Choroid plexus epithelial cell (primary cell): ENCODE data around the gene NDEL1.
"Not testable (repeated sequence)": the region's sequence is repeated elsewhere in the genome, so short reads cannot be mapped to it uniquely, and the experiment has no call there.

Experiments
- DNase-seq: peaks from one replicate; pipeline ENCODE4 v3.0.0-alpha.2; 2010; ENCODE audit warnings: low read depth
- H3K4me3 ChIP-seq: 2 replicates; pipeline ENCODE4 v1.5.1; 2011; ENCODE audit warnings: low read depth, mild to moderate bottlenecking, control low read depth, low read length, moderate library complexity
- CTCF ChIP-seq: conservative IDR thresholded peaks from 2 replicates; pipeline ENCODE4 v1.5.1; 2011; ENCODE audit warnings: low read depth, mild to moderate bottlenecking, control low read depth, inconsistent platforms, low read length, moderate library complexity

The NDEL1 gene

GRCh38 chr17:8393470-8394231 lies 42.0 kb upstream of the NDEL1 start:
- TF ChIP-seq CTCF, result no peak
- DNase-seq, result no peak
- H3K4me3 ChIP-seq, result no peak overlapping the region

- H3K4me3 ChIP-seq, DNase-seq: not testable (repeated sequence)
These were observed 41.2 kb upstream of the NDEL1 start for GRCh38 chr17:8394497-8394896.

- no peak within 1 kb of the TSS for H3K4me3 ChIP-seq
- no peak for DNase-seq
- TF ChIP-seq CTCF, result no peak
These were observed 38.0 kb upstream of the NDEL1 start, which contains the start of gene RNF222 for GRCh38 chr17:8397636-8398035. Gene RNF222 (minus strand): TSS chr17:8397827. CDS start chr17:8393461, 4,366 bp downstream.

GRCh38 chr17:8398980-8399379 lies 36.7 kb upstream of the NDEL1 start:
- DNase-seq, result no peak
- TF ChIP-seq CTCF, result no peak
- no peak overlapping the region for H3K4me3 ChIP-seq

- no peak overlapping the region for H3K4me3 ChIP-seq
- no peak for DNase-seq
- TF ChIP-seq CTCF, result no peak
These were observed 34.6 kb upstream of the NDEL1 start for GRCh38 chr17:8401107-8401506.

- TF ChIP-seq CTCF, result no peak
- H3K4me3 ChIP-seq, result no peak overlapping the region
- DNase-seq, result no peak
These were observed 32.7 kb upstream of the NDEL1 start for GRCh38 chr17:8402921-8403536.

- TF ChIP-seq CTCF, result no peak
- DNase-seq, result no peak
- H3K4me3 ChIP-seq, result no peak overlapping the region
These were observed 30.1 kb upstream of the NDEL1 start for GRCh38 chr17:8405499-8406016.
